HG02852 (cell line): ENCODE results near the gene APCDD1.

ENCODE experiments used
- ATAC-seq: cut with Tn5 transposase; IDR thresholded peaks from one replicate; pipeline ENCODE4 v1.9.1; 2021; ENCODE audit warnings: mild to moderate bottlenecking, moderate library complexity; ENCODE audit not compliant: unreplicated experiment

Gene APCDD1

GRCh38 chr18:10453806-10454680 is at the start of gene APCDD1:
Gene APCDD1 (plus strand): TSS chr18:10454635. CDS start chr18:10454982, 347 bp downstream.
- no peak for ATAC-seq

DNA sequence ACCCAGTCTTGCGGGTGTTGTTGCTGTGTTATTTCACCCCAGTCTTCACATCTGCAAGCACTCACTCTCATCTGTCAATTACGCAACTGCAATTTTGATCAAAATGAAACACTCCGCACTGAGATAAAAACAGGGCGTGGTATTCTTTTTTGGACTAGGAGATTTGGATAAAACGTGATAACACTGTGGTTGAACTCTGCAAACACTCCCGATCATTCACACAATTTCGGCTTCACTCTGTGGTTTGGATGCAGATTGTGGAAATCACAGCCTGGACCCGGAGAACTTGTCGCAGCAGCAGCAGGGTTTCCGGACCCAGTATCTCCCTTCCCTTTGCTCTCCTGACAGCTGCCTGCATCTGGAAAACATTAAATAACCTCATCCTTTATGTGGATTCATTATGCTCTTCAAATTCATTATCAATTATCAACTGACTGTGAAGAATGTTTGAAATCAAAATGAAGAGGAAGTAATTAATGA is 49.4 kb upstream of the APCDD1 start:
- no peak for ATAC-seq

DNA sequence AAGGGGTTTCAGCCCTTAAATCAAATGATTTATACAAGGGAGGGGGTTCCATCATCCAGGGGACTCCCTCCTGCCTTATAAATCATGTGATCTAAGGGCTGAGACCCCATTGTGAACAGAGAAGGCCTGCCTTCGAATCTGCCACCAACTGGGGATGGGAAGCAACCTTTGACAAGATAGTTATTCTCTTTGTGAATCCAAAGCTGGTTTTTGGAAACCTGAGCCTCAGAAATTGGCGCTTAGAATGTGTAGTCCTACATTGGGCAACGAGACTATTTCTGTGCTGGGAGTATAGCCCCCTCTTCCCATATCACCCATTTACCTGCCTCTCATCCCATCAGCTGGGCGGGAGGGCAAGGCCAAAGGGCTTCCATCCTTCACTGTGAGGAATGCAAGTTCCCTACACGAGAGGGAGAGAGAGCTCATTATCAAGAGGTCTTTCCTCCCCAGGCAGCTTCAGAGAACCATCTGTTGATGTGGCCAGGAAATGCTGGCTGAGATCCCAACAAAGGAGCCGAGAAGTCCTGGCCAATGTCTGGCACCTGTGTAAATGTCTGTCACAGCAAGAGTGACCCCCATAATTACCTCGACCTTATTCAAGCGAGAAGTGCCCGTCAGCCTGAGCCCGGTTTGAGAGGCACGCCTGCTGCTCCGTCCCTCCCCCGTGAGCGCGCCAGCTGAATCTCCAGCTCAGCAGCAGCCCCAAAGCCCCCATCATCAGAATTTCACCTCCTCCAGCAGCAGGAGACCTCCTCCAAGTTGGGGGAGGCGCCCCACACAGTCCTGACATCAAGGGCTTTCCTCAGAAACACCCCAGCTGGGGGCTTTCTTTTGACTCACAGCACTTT is 48.4 kb upstream of the APCDD1 start:
- no peak for ATAC-seq

- ATAC-seq: no peak
Measured at GRCh38 chr18:10408131-10408530, 46.3 kb upstream of the APCDD1 start.

GRCh38 chr18:10409041-10409440 is 45.4 kb upstream of the APCDD1 start:
- no peak for ATAC-seq

DNA sequence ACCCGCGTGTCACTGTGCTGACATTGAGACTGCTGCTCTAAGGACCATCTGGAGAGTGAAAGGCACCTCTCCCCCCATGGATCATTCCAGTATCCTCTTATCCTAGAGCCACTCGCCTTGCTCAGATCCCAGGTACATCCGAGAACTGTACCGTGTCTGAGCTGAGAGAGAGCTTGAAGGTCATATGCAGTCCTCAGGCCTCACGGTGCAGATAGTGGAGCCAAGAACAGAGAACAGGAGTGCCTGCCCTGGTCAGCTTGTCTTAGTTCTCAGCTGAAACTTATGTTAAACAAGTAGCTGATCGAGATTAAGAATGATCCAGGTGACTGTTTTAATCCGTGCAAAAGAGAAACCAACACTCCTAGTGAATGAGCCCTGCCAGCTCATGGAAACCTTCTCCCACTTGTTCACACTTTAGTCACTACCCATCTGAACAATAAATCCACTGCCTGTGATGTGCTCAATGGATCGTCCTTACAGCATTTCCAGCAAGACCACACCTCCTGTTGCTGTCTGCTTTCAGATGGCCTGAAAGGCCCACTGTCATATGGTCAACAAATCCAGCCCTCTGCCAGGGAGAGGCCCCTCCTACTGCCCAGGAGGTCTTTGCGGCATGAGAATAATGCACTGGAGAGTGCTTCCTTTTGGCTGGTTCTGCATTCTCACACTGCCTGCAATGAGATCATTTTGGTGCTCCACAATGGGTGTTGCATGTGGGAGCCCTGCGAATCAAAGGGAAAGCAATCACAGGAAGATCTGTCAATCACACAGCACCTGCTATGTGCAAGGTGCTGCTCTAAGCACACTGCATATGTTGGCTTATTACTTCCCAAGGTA is 43.7 kb upstream of the APCDD1 start:
- no peak for ATAC-seq

GRCh38 chr18:10412933-10413332 is 41.5 kb upstream of the APCDD1 start:
- no peak for ATAC-seq

DNA sequence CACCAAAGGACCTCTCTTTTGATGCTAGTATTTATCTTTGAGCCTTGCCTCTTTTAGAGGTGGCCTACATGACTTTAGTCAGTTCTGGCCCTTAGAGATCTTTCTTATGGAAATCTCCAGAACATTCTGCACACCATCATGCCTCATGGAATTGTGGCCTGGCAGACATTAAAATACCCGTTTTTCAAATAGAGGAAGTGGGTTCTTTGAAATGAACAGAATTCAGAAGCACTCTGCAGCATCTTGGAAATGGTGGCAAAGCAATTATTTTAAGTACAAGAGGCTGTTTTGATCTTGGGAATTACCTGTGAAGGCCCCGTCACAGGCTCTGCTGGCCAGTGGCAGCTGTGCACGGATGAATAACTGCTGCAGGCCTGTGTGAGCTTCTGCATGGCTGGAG is 40.7 kb upstream of the APCDD1 start:
- no peak for ATAC-seq

- no peak for ATAC-seq
Measured at GRCh38 chr18:10414293-10414842, 40.1 kb upstream of the APCDD1 start.

- ATAC-seq: no peak
Measured at GRCh38 chr18:10416065-10416464, 38.4 kb upstream of the APCDD1 start.

GRCh38 chr18:10417191-10417590 is 37.2 kb upstream of the APCDD1 start:
- no peak for ATAC-seq

DNA sequence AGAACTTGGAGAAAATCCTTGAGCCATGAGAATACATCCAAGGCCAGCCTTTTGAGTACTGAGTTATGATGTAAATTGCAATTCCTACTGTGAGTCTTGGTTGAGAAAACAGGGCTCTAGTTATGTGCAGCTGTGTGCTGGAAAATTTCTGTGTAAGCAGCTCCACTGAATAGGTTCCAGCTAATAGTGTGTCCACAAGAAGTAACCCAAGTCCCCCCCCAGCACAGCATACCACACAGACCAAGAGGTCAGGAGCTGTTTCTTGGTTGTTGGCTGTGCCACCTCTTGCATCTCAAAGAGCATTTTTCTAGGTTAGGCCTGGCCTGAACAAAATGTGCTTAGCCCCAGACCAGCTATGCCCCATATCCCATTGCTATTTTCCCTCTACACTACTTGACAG is 36.8 kb upstream of the APCDD1 start:
- no peak for ATAC-seq

GRCh38 chr18:10418836-10419235 is 35.6 kb upstream of the APCDD1 start:
- no peak for ATAC-seq

DNA sequence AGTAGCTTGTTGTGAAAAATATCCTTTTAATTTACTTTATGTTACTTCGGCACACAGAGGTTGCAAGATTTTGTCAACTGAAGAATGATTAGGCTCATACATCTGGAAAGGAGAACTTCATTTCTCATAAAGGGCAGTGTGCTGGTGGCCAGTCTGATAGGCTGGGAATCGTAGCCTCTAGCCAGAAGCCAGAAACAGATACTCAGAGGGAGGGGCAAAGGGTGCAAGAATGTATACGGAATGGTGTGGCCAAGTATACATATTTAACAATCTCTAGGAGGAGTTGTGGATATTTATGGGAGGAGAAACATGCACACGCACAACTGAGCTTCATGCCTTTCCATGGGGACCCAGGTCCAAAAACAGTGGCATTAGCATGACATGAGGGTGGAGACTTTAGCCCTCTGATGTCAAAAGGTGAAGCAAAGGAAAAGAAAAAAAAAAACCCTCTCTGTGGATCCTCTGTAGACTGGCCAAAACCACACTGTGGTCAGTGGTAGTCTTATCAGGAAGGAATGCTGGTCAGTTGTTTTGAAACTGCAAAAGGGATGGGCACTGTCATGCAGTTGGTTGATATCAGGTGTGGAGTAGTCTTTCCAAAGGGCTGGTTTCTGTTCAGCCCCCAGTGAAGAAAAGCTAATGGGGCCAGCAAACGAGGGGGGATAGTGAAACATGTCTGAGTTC is 34.9 kb upstream of the APCDD1 start:
- ATAC-seq: no peak

GRCh38 chr18:10420561-10421352 is 33.7 kb upstream of the APCDD1 start:
- ATAC-seq: no peak

DNA sequence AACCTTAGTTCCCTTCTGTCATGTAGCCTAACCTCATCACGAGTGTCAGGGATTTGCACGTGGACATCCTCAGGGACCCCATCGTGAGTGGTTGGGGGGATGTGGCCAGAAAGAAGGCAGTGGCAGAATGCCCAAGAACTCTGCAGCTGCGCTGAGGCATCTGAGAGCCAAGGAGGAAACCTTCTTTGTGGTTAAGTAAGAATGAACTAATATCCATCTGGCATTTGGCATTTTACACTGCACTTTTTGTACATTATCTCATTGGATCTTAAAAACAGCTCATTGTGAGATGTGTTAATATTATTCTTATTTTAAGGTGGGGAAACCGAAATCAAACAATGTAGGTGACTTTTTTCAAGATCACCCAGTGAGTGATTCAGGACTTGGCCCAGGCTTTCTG is 32.6 kb upstream of the APCDD1 start:
- ATAC-seq: no peak

DNA sequence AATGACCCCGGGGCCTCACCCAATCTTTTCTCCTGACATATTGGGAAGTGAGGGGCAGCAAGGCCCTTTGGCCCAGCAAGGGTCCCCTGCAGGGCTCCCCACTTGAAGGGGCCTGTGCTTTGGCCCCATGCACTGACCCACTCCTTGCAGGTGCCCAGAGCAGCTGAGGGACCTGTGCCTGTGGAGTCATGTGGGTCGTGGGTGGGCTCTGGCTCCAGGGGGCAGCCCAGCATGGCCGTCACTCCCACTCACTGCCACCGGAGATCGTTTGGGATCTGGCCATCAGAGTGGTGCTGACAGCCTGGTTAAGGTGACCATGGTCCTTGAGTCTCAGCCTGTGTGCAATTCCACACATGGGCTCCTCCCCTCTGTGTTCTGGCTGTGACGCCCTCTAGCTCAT is 31.7 kb upstream of the APCDD1 start:
- no peak for ATAC-seq

DNA sequence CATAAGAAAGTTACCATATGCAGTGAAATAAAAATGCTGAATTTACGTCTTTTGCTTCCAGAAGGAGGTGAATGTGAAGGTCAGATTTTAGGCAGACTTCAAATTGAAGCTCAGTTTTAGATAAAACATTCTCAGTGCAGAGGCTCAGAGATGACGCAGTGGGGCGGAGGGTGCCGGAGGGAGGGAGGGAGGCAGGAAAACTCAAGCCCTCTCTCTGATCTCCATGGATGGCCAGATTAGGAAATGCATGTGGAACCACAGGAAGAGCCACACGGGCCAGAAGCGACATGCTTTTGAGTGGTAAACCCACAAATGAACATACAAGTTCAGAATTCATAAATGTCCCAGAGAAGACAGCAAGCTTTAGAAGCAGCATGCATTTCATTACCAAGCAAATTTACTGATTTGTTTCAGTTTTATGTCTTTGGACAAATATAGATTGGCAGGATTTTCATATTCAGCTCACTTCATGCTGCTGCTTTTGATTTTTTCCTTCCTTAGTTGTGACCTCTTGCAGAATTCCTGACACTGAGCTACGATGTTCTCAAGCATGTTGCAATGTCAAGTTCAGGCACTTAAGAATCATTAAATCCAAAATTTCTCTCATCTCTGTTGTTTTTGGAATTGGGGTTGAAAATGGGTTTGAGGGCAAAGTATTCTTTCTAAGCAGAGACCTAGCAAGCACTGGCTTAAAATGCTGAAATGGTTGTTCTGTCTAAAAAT is 29.7 kb upstream of the APCDD1 start:
- ATAC-seq: no peak

GRCh38 chr18:10430677-10431076 is 23.8 kb upstream of the APCDD1 start:
- no peak for ATAC-seq
